HCT116 (cell line): ENCODE measurements around the gene COPS8. TPM values are rescaled to one million over a fixed set of nuclear protein-coding genes. Genes with fewer than 3 reads are reported as not detected.

Source experiments
- ATAC-seq: fragments of 200-7000 bp; cut with Tn5 transposase; 2 replicates; pipeline ENCODE4 v1.9.1; 2020; ENCODE audit warnings: mild to moderate bottlenecking, moderate library complexity
- BruUV-seq: library from RNA; stranded (reverse); fragments of 400-500 nt; replicated peaks from 2 replicates; lab custom pipeline; 2021; lab: Mats Ljungman, UMichigan
- CTCF ChIA-PET: fragments of 300-600 bp; sonication (Branson Sonifier 250); formaldehyde crosslinking; loops from one replicate; lab custom pipeline; 2021; ENCODE audit warnings: antibody characterized with exemption; lab: Charles Lee
- POLR2A ChIA-PET: fragments of 300-600, 350-600 bp; sonication (Branson Sonifier 250); formaldehyde crosslinking; loops from one replicate; lab custom pipeline; 2021; ENCODE audit warnings: antibody characterized with exemption; lab: Charles Lee
- RAD21 ChIA-PET, 2 experiments: fragments of 300-600 bp; sonication (Branson Sonifier 250); formaldehyde crosslinking; loops; one replicate each; lab custom pipeline; 2023; ENCODE audit warnings: low total read pairs in 2 of 2; ENCODE audit not compliant: uncharacterized antibody in 2 of 2, unreplicated experiment in 2 of 2, low non-redundant PET in 1 of 2; lab: Charles Lee
- DNase-seq: peaks from one replicate; pipeline ENCODE4 v3.0.0-alpha.2; 2010; ENCODE audit warnings: low read depth, low spot score
- H2AFZ ChIP-seq: fragments of 200-600 bp; shearing (Covaris generic), sonication (generic); 2 replicates; pipeline ENCODE4 v1.6.1; 2017; ENCODE audit warnings: low read depth, mixed run types, mixed read lengths, antibody characterized with exemption, low read length; ENCODE audit not compliant: poor library complexity, severe bottlenecking
- H3K27ac ChIP-seq: 2 replicates; pipeline ENCODE4 v1.5.1; 2012; ENCODE audit warnings: low read depth, low read length
- H3K27me3 ChIP-seq: fragments of 200-600 bp; sonication (generic); 2 replicates; pipeline ENCODE4 v1.6.1; 2016; ENCODE audit warnings: mixed run types, low read length, mixed read lengths; ENCODE audit not compliant: insufficient read depth
- H3K36me3 ChIP-seq, 2 experiments: fragments of 200-500 bp in 1 of 2; fragments of 200-600 bp in 1 of 2; sonication (Bioruptor generic) in 1 of 2; sonication (generic) in 1 of 2; 2 replicates each; pipeline versions ENCODE4 v1.5.1 to v1.6.1; 2014 to 2016; ENCODE audit warnings: low read length in 2 of 2, inconsistent platforms in 1 of 2, mixed read lengths in 1 of 2, mixed run types in 1 of 2; ENCODE audit not compliant: insufficient read depth in 2 of 2, control insufficient read depth in 1 of 2
- H3K4me1 ChIP-seq, 2 experiments: fragments of 200-600 bp in 1 of 2; sonication (generic) in 1 of 2; 2 replicates each; pipeline versions ENCODE4 v1.5.1 to v1.6.1; 2012 to 2017; ENCODE audit warnings: low read length in 2 of 2, inconsistent platforms in 1 of 2, mild to moderate bottlenecking in 1 of 2, mixed read lengths in 1 of 2, mixed run types in 1 of 2, moderate library complexity in 1 of 2; ENCODE audit not compliant: insufficient read depth in 2 of 2, control insufficient read depth in 1 of 2
- H3K4me2 ChIP-seq: fragments of 200-600 bp; sonication (generic); 2 replicates; pipeline ENCODE4 v1.6.1; 2017; ENCODE audit warnings: mixed run types, low read length, mixed read lengths
- H3K4me3 ChIP-seq, 2 experiments: fragments of 200-600 bp in 1 of 2; sonication (generic) in 1 of 2; replicated peaks in 1 of 2; 2 replicates each; pipeline ENCODE4 v1.5.1; 2011 to 2016; ENCODE audit warnings: low read length in 2 of 2, control low read depth in 1 of 2, low read depth in 1 of 2, mild to moderate bottlenecking in 1 of 2, mixed read lengths in 1 of 2, mixed run types in 1 of 2
- H3K79me2 ChIP-seq: fragments of 200-600 bp; sonication (generic); 2 replicates; pipeline ENCODE4 v1.6.1; 2017; ENCODE audit warnings: mild to moderate bottlenecking, mixed run types, low read length, moderate library complexity, mixed read lengths; ENCODE audit not compliant: insufficient read depth
- H3K9ac ChIP-seq: fragments of 200-600 bp; sonication (generic); 2 replicates; pipeline ENCODE4 v1.6.1; 2016; ENCODE audit warnings: low read length, mixed read lengths
- H3K9me2 ChIP-seq: fragments of 200-600 bp; sonication (generic), shearing (Covaris generic); 2 replicates; pipeline ENCODE4 v1.6.1; 2017; ENCODE audit warnings: mixed run types, mild to moderate bottlenecking, moderate library complexity; ENCODE audit not compliant: insufficient read depth
- H3K9me3 ChIP-seq, 2 experiments: fragments of 200-500 bp in 1 of 2; fragments of 200-600 bp in 1 of 2; sonication (Bioruptor generic) in 1 of 2; sonication (generic) in 1 of 2; 2 replicates each; pipeline ENCODE4 v1.6.1; 2014 to 2017; ENCODE audit warnings: low read length in 2 of 2, mixed read lengths in 2 of 2, inconsistent platforms in 1 of 2, low read depth in 1 of 2, mild to moderate bottlenecking in 1 of 2, mixed run types in 1 of 2, moderate library complexity in 1 of 2; ENCODE audit not compliant: control insufficient read depth in 1 of 2, insufficient read depth in 1 of 2
- H4K20me1 ChIP-seq: fragments of 200-600 bp; sonication (generic), shearing (Covaris generic); 2 replicates; pipeline ENCODE4 v1.6.1; 2017; ENCODE audit warnings: mixed run types, mild to moderate bottlenecking, moderate library complexity; ENCODE audit not compliant: insufficient read depth
- CBX3 ChIP-seq: IDR thresholded peaks from 2 replicates; pipeline ENCODE4 v1.6.1; 2012; ENCODE audit warnings: low read depth
- CEBPB ChIP-seq: IDR thresholded peaks from 2 replicates; pipeline ENCODE4 v1.6.1; 2012; ENCODE audit warnings: low read depth
- EGR1 ChIP-seq: IDR thresholded peaks from 2 replicates; pipeline ENCODE4 v1.6.1; 2012; ENCODE audit warnings: low read depth
- ELF1 ChIP-seq: IDR thresholded peaks from 2 replicates; pipeline ENCODE4 v1.6.1; 2012; ENCODE audit warnings: low read depth, borderline replicate concordance
- RAD21 ChIP-seq: IDR thresholded peaks from 2 replicates; pipeline ENCODE4 v1.6.1; 2012; ENCODE audit warnings: low read depth, mild to moderate bottlenecking
- SIN3A ChIP-seq: IDR thresholded peaks from 2 replicates; pipeline ENCODE4 v1.6.1; 2012; ENCODE audit warnings: low read depth
- SP1 ChIP-seq: IDR thresholded peaks from 2 replicates; pipeline ENCODE4 v1.6.1; 2012; ENCODE audit warnings: low read depth
- SRF ChIP-seq: IDR thresholded peaks from 2 replicates; pipeline ENCODE4 v1.6.1; 2012; ENCODE audit warnings: low read depth
- TCF7L2 ChIP-seq: IDR thresholded peaks from 2 replicates; pipeline ENCODE4 v1.7.0; 2011; ENCODE audit warnings: borderline replicate concordance, inconsistent platforms; ENCODE audit not compliant: insufficient read depth, insufficient read length; ENCODE audit errors: extremely low read depth
- YY1 ChIP-seq: IDR thresholded peaks from 2 replicates; pipeline ENCODE4 v1.6.1; 2011; ENCODE audit warnings: low read length, low read depth, moderate library complexity, mild to moderate bottlenecking; ENCODE audit not compliant: insufficient replicate concordance; ENCODE audit errors: extremely low read depth
- ZNF274 ChIP-seq: fragments of 200-500 bp; sonication (Bioruptor generic); IDR thresholded peaks from 2 replicates; pipeline ENCODE4 v1.6.1; 2014; ENCODE audit warnings: mild to moderate bottlenecking, low read depth, low read length, inconsistent platforms
- intact Hi-C: fragments of 100-400 bp; cut with micrococcal nuclease; formaldehyde crosslinking; loops from 2 replicates; pipeline ENCODE4 v1.10.0; 2022
- total RNA-seq: library from RNA; stranded (reverse); gene quantifications from one replicate; pipeline ENCODE4 v1.2.1, GENCODE V29; 2021; ENCODE audit not compliant: unreplicated experiment
- TF ChIP-seq, protein P1 (sequence below): IDR thresholded peaks from 2 replicates; pipeline ENCODE4 v1.6.1; 2011; ENCODE audit warnings: mild to moderate bottlenecking, low read length, moderate library complexity; ENCODE audit not compliant: insufficient replicate concordance; ENCODE audit errors: extremely low read depth
- TF ChIP-seq, protein P2 (sequence below): IDR thresholded peaks from 2 replicates; pipeline ENCODE4 v1.6.1; 2012
- TF ChIP-seq, protein P3 (sequence below): IDR thresholded peaks from 2 replicates; pipeline ENCODE4 v1.6.1; 2012; ENCODE audit warnings: low read depth
- TF ChIP-seq, protein P4 (sequence below): IDR thresholded peaks from 2 replicates; pipeline ENCODE4 v1.6.1; 2012

Gene COPS8
- total RNA-seq, 1 experiment from 2014 or later = 42.2 TPM

DNA sequence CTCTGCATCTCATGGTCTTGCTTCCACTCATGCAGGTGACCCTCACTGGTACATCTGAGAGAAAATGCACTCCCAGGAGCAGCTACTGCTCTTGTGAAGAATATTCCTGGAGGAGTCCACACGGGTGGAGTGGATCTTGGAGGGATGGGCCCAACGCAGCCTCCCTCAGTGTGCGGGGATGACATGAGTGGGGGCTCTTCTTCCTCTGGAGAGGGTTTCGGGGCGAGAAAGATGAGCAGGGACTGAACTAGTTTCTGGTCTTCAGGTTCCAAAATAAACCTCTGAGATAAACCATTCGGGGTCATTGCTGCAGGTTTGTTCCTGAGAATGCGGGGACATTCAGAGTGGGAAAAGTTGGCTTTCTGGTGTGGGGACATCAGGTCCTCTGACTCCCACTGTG lies 39.1 kb downstream of the COPS8 start:
- Histone ChIP-seq H3K4me2 (no peak overlapping the region), H2AFZ (no peak overlapping the region), H3K9me2 (no peaks in the 10 kb centered on the region), H3K9me3 (peaks cover 0 to 5% of the 10 kb centered on the region in 2 experiments; a peak in 1 of 4 replicates), H4K20me1 (no peaks in the 10 kb centered on the region), H3K4me1 (peaks cover 10 to 19% of the 10 kb centered on the region in 2 experiments), H3K27ac (no peak overlapping the region), H3K27me3 (peaks cover 9% of the 10 kb centered on the region; the same call in 1 of the 2 replicates), H3K9ac (no peak overlapping the region), H3K79me2 (no peaks in the 10 kb centered on the region), H3K4me3 (no peak overlapping the region), H3K36me3 (no peaks in the 10 kb centered on the region)
- ChIA-PET CTCF (no interaction called here), RAD21 (no interaction called here), POLR2A (no interaction called here)
- no peak for ATAC-seq
- no peak for DNase-seq
- intact Hi-C loops = no loop called here
- TF ChIP-seq, protein P1, sequence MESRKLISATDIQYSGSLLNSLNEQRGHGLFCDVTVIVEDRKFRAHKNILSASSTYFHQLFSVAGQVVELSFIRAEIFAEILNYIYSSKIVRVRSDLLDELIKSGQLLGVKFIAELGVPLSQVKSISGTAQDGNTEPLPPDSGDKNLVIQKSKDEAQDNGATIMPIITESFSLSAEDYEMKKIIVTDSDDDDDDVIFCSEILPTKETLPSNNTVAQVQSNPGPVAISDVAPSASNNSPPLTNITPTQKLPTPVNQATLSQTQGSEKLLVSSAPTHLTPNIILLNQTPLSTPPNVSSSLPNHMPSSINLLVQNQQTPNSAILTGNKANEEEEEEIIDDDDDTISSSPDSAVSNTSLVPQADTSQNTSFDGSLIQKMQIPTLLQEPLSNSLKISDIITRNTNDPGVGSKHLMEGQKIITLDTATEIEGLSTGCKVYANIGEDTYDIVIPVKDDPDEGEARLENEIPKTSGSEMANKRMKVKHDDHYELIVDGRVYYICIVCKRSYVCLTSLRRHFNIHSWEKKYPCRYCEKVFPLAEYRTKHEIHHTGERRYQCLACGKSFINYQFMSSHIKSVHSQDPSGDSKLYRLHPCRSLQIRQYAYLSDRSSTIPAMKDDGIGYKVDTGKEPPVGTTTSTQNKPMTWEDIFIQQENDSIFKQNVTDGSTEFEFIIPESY = no peak
- TF ChIP-seq TCF7L2 (no peak), CBX3 (no peak), SRF (no peak)
- TF ChIP-seq, protein P2, sequence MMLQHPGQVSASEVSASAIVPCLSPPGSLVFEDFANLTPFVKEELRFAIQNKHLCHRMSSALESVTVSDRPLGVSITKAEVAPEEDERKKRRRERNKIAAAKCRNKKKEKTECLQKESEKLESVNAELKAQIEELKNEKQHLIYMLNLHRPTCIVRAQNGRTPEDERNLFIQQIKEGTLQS = no peak
- no TSS peak for BruUV-seq

DNA sequence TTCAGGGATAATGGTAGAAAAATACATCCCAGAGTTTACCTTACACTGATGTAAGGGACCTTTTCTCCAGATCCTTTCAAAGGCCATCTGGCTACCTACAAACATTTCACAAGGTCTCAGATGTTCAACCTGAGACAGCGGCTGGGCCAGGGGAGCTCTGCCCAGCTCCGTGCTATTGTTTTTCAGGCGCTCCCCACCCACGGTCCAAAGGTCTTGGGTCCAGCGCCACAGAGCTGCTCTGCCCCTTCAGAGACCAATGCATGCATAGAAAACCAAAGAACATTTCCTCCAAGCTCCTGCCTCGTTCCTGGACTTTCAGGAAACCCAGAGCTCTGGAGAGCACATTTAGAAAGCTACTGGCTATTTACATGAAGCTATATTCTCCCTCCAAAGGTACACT lies 40.3 kb downstream of the COPS8 start:
- no peak for DNase-seq
- no peaks in the 10 kb centered on the region for H3K79me2 ChIP-seq
- BruUV-seq = no TSS peak
- H3K4me3 ChIP-seq = no peak overlapping the region
- H3K9ac ChIP-seq = no peak overlapping the region
- H3K36me3 ChIP-seq = no peaks in the 10 kb centered on the region
- H2AFZ ChIP-seq = no peak overlapping the region
- peaks cover 0 to 5% of the 10 kb centered on the region in 2 experiments; a peak in 1 of 4 replicates for H3K9me3 ChIP-seq
- peaks cover 9% of the 10 kb centered on the region; the same call in 1 of the 2 replicates for H3K27me3 ChIP-seq
- ChIA-PET CTCF (no interaction called here), RAD21 (no interaction called here), POLR2A (no interaction called here)
- intact Hi-C loops = no loop called here
- no peaks in the 10 kb centered on the region for H4K20me1 ChIP-seq
- no peak for ATAC-seq
- H3K27ac ChIP-seq = no peak overlapping the region
- no peak overlapping the region for H3K4me2 ChIP-seq
- peaks cover 10 to 19% of the 10 kb centered on the region in 2 experiments for H3K4me1 ChIP-seq
- H3K9me2 ChIP-seq = no peaks in the 10 kb centered on the region
- TF ChIP-seq EGR1 (no peak), YY1 (no peak), SIN3A (no peak), ZNF274 (no peak), RAD21 (no peak), ELF1 (no peak), SP1 (no peak), CEBPB (no peak)
- TF ChIP-seq, protein P2 = no peak
- TF ChIP-seq, protein P3, sequence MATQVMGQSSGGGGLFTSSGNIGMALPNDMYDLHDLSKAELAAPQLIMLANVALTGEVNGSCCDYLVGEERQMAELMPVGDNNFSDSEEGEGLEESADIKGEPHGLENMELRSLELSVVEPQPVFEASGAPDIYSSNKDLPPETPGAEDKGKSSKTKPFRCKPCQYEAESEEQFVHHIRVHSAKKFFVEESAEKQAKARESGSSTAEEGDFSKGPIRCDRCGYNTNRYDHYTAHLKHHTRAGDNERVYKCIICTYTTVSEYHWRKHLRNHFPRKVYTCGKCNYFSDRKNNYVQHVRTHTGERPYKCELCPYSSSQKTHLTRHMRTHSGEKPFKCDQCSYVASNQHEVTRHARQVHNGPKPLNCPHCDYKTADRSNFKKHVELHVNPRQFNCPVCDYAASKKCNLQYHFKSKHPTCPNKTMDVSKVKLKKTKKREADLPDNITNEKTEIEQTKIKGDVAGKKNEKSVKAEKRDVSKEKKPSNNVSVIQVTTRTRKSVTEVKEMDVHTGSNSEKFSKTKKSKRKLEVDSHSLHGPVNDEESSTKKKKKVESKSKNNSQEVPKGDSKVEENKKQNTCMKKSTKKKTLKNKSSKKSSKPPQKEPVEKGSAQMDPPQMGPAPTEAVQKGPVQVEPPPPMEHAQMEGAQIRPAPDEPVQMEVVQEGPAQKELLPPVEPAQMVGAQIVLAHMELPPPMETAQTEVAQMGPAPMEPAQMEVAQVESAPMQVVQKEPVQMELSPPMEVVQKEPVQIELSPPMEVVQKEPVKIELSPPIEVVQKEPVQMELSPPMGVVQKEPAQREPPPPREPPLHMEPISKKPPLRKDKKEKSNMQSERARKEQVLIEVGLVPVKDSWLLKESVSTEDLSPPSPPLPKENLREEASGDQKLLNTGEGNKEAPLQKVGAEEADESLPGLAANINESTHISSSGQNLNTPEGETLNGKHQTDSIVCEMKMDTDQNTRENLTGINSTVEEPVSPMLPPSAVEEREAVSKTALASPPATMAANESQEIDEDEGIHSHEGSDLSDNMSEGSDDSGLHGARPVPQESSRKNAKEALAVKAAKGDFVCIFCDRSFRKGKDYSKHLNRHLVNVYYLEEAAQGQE = no peak
- TF ChIP-seq, protein P4, sequence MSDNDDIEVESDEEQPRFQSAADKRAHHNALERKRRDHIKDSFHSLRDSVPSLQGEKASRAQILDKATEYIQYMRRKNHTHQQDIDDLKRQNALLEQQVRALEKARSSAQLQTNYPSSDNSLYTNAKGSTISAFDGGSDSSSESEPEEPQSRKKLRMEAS = no peak
